Ovary (tissue), 9 donors: ENCODE measurements around the gene TPO. TPM values are rescaled to one million over a fixed set of nuclear protein-coding genes. Genes with fewer than 3 reads are reported as not detected.

Experiments
- DNase-seq, 5 donors: peaks; one replicate each; pipeline ENCODE4 v3.0.0-alpha.2; 2019 to 2020
- H3K27ac ChIP-seq, 2 donors: fragments of 200-600 bp; one replicate each; pipeline versions ENCODE4 v1.5.1 to v1.8.0; 2019 to 2022
- H3K27me3 ChIP-seq: fragments of 200-600 bp; one replicate; pipeline ENCODE4 v1.8.0; 2022
- H3K36me3 ChIP-seq: fragments of 200-600 bp; sonication (generic); one replicate; pipeline ENCODE4 v1.5.1; 2019
- H3K4me1 ChIP-seq: one replicate; pipeline ENCODE4 v1.8.1; 2013; ENCODE audit warnings: mild to moderate bottlenecking, moderate library complexity; ENCODE audit not compliant: insufficient read depth
- H3K4me3 ChIP-seq: fragments of 200-600 bp; sonication (generic); one replicate; pipeline ENCODE4 v1.5.1; 2017
- H3K9me3 ChIP-seq, 2 donors: fragments of 200-600 bp in 1 of 2; sonication (generic) in 1 of 2; one replicate each; pipeline versions ENCODE4 v1.5.1 to v1.8.1; 2013 to 2019; ENCODE audit warnings: mild to moderate bottlenecking in 1 of 2, moderate library complexity in 1 of 2
- EP300 ChIP-seq: sonication (generic); formaldehyde crosslinking; IDR thresholded peaks from one replicate; pipeline ENCODE4 v1.6.1; 2017; ENCODE audit warnings: antibody characterized with exemption
- POLR2A ChIP-seq: fragments of 450-650 bp; IDR thresholded peaks from one replicate; pipeline ENCODE4 v1.6.1; 2017; ENCODE audit warnings: antibody characterized with exemption, mild to moderate bottlenecking, moderate library complexity
- WGBS, 3 donors: extraction: QIAGEN DNeasy Blood & Tissue Kit in 1 of 3; methylation state at CpG; one replicate each; pipeline versions ENCODE4 v1.1.5 to v1.1.7; 2013 to 2017; 5-methylcytosine and 5-hydroxymethylcytosine counted together
- intact Hi-C, 4 donors: fragments of 100-400 bp; cut with DNase I; formaldehyde crosslinking; loops; one replicate each; pipeline versions ENCODE4 v1.11.0 to v1.15.1; 2022 to 2023
- polyA plus RNA-seq, 2 donors: library from polyadenylated mRNA; stranded (reverse); fragments of 200-250 nt in 1 of 2; fragments of 350-450 nt in 1 of 2; fragmentation: Illumina TruSeq in 1 of 2; extraction: RNeasy Lipid Tissue Mini Kit (QIAGEN cat#74804) in 1 of 2; gene quantifications; one replicate each; pipeline ENCODE4 v1.2.3, GENCODE V29; 2013 to 2014
- total RNA-seq, 7 donors: library from RNA; depleted of rRNA in 2 of 7; stranded (reverse); fragments of >200 nt in 2 of 7; fragmentation: NEBNext Ultra II Directional in 3 of 7; extraction: Animal tissue kit (Norgen Biotek cat#: 25700) in 3 of 7; gene quantifications; one replicate each; pipeline versions ENCODE4 v1.1.0 to v1.2.4, GENCODE V29; 2016 to 2023
- TF ChIP-seq, protein P1 (sequence below), 3 donors: fragments of 450-650 bp in 2 of 3; fragments of 200-600 bp in 1 of 3; IDR thresholded peaks; one replicate each; pipeline versions ENCODE4 v1.5.1 to v1.8.0; 2016 to 2022; ENCODE audit warnings: antibody characterized with exemption in 3 of 3, mild to moderate bottlenecking in 1 of 3
- donor health status: DM: no; HTN: no; CAD: no; lungs with moderate emphysema.
- donor health status: DM: no; HTN: no; CAD: no.
- donor health status: Bipolar disorder and iron deficiency.
- donor health status: DM: yes; HTN: yes; CAD: no.
- donor health status: DM: no; HTN: no; CAD: no.
- donor health status: DM: yes; HTN: yes; CAD: no.

TPO gene
- total and polyA plus RNA-seq, 9 donors: 0.18 to 0.46 (median 0.30) TPM; not detected in 4

DNA sequence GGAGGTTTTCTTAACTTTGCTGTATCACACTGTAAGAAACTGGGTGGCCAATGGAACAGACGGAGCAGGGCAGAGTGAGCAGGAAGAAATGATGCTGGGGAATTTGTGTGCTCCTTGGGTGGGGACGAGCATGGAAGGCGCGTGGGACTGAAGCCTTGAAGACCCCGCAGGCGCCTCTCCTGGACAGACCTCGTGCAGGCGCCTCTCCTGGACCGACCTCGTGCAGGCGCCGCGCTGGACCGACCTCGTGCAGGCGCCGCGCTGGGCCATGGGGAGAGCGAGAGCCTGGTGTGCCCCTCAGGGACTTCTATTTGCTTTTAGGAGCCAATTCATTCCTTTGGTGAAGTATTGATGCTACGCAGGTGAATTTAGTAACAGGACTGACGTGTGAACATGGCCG, 8.9 kb downstream of the TPO start:
- Histone ChIP-seq H3K4me3 (no peak overlapping the region), H3K27me3 (no peaks in the 10 kb centered on the region), H3K36me3 (no peaks in the 10 kb centered on the region), H3K27ac (no peak overlapping the region), H3K9me3 (no peaks in the 10 kb centered on the region), H3K4me1 (no peaks in the 10 kb centered on the region)
- WGBS, 3 donors: 94 to 95% (median 95%) methylated on average over 22 of the region's 22 CpGs
- TF ChIP-seq EP300 (no peak), POLR2A (no peak)
- TF ChIP-seq, protein P1, sequence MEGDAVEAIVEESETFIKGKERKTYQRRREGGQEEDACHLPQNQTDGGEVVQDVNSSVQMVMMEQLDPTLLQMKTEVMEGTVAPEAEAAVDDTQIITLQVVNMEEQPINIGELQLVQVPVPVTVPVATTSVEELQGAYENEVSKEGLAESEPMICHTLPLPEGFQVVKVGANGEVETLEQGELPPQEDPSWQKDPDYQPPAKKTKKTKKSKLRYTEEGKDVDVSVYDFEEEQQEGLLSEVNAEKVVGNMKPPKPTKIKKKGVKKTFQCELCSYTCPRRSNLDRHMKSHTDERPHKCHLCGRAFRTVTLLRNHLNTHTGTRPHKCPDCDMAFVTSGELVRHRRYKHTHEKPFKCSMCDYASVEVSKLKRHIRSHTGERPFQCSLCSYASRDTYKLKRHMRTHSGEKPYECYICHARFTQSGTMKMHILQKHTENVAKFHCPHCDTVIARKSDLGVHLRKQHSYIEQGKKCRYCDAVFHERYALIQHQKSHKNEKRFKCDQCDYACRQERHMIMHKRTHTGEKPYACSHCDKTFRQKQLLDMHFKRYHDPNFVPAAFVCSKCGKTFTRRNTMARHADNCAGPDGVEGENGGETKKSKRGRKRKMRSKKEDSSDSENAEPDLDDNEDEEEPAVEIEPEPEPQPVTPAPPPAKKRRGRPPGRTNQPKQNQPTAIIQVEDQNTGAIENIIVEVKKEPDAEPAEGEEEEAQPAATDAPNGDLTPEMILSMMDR (IDR thresholded peaks at IDR 0.05): no peak
- DNase-seq: no peak
- intact Hi-C loops: no loop called here

DNA sequence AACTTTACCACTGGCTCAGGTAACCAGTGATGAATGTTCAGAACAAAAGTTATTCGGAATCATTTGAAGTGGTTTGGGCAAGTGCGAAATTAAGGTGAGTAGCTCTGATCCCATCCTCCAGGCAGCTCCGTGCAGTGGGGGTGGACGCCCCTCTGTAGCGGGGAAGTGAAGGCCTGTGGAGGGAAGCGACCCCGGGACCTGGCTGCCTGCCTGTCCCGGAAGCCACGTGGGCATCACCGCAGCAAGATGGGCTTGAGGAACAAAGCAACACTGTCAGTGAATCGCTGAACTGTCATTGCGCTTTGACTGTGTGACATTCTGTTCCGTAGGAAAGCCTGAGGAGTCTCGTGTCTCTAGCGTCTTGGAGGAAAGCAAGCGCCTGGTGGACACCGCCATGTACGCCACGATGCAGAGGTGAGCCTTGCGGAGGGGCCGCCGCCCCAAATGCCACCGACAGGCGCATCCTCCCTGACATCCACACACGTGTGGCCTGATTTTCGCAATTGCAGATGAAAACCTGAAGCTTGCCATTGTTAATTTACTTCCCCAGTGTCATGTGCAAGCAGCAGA, 9.5 kb downstream of the TPO start:
- no peak for DNase-seq
- intact Hi-C loops: no loop called here
- no peaks in the 10 kb centered on the region for H3K4me1 ChIP-seq
- WGBS, 3 donors: 92 to 94% (median 92%) methylated on average over 26 of the region's 26 CpGs
- no peaks in the 10 kb centered on the region for H3K9me3 ChIP-seq
- no peaks in the 10 kb centered on the region for H3K36me3 ChIP-seq
- H3K4me3 ChIP-seq: no peak overlapping the region
- no peak overlapping the region for H3K27ac ChIP-seq
- TF ChIP-seq, protein P1 (IDR thresholded peaks at IDR 0.05): no peak
- TF ChIP-seq POLR2A (no peak), EP300 (no peak)
- H3K27me3 ChIP-seq: no peaks in the 10 kb centered on the region

DNA sequence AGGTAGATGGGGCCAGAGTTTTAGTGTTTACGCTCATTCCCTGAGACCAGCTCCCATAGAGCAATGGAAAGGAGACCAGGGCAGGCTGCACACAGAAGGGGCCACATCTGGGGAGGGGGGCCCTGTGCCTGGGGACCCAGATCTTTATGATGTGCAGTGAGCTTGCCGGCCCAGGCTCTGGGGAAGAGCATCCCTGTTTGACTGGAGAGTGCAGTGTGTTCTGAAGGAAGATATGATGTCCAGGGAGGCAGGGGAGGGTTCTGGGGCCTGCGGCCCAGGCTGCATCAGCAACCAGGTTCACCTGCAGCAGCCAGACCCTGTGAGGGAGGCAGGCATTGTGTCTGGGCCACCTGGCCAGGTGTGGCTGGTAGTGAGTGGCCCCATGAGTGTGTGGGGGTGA, 13.8 kb downstream of the TPO start:
- 91 to 93% (median 93%) methylated on average over 3 of the region's 3 CpGs for WGBS, 3 donors
- H3K4me3 ChIP-seq: no peak overlapping the region
- no peaks in the 10 kb centered on the region for H3K9me3 ChIP-seq
- H3K27me3 ChIP-seq: no peaks in the 10 kb centered on the region
- no peak for DNase-seq
- H3K4me1 ChIP-seq: no peaks in the 10 kb centered on the region
- no peak for TF ChIP-seq POLR2A
- no peak for TF ChIP-seq EP300
- TF ChIP-seq, protein P1 (IDR thresholded peaks at IDR 0.05): no peak
- no peak overlapping the region for H3K27ac ChIP-seq
- intact Hi-C loops: no loop called here
- H3K36me3 ChIP-seq: no peaks in the 10 kb centered on the region

DNA sequence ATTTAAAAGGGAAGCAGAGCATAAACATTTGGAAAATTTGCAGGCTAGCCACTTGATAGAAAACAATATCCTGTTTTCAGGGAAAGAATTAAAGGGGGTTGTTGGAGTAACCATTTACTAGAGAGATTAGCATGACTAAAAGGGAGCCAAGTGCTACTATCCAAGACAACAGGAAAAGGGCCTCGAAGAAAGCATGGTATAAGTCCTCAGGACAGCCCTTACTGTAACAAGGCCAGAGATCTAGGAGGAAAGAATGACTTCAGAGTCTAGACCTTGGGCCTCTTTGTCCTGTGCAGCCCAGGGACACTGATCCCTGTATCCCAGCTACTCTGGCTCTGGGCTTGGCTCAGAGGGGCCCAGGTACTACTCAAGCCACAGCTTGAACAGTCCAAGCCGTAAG, 16.6 kb downstream of the TPO start:
- Histone ChIP-seq H3K9me3 (no peaks in the 10 kb centered on the region), H3K4me3 (no peak overlapping the region), H3K4me1 (no peaks in the 10 kb centered on the region), H3K27ac (no peak overlapping the region), H3K27me3 (no peaks in the 10 kb centered on the region), H3K36me3 (no peaks in the 10 kb centered on the region)
- 82 to 96% (median 90%) methylated on average over 2 of the region's 2 CpGs for WGBS, 3 donors
- intact Hi-C loops: no loop called here
- TF ChIP-seq POLR2A (no peak), EP300 (no peak)
- TF ChIP-seq, protein P1 (IDR thresholded peaks at IDR 0.05): no peak
- no peak for DNase-seq
